ENCODE measurements around the gene B3GALT5. TPM values are rescaled to one million over a fixed set of nuclear protein-coding genes. Genes with fewer than 3 reads are reported as not detected.

Gene B3GALT5
- total and polyA plus RNA-seq, 2 of the 4 experiments (the other 2 are of a cell fraction), result 0.05 to 0.18 TPM

DNA sequence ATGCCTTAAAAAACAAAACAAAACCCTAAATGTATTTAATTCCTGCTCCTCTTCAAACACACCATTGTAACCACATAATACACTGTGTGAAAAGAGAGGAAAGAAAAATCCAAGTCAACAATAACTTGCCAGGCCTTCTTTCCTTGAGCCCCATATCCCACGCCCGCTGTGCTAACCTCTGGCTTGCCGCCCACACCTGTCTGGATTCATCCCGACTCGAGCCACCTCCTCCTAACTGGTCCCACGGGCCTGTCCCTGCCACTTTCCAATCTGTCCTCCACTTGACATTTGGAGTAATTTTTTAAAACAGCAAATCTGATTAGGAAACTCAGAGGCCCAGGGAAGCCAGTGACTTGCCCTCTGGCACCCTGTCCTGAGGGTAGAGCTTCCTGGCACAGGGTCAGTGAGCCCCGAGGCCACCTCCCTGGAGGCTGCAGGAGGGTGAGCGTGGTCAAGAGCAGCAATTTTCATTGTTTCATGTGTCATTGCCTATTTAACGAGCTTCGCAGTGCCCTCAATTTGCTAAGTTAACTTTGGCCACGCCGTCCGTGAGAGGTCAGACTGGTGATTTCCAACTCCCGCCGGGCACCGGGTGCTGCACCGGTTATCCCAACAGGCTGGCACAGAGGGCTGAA is 54.1 kb downstream of the B3GALT5 start:
- Histone ChIP-seq H3K79me1 (ENCODE audit: low read depth in 1 of 2, low read length in 2 of 2) (no peaks in the 10 kb centered on the region), H3K9ac (ENCODE audit: low read depth, low read length) (no peak overlapping the region), H4K91ac (ENCODE audit: insufficient read depth, low read depth, low read length) (no peak overlapping the region), H3K27ac (ENCODE audit: insufficient read depth, low read length) (no peak overlapping the region), H3K4ac (ENCODE audit: low read depth, low read length) (no peak overlapping the region), H3K18ac (ENCODE audit: low read depth, low read length) (no peak overlapping the region), H3K23ac (ENCODE audit: low read depth, low read length) (no peak overlapping the region), H3K9me1 (ENCODE audit: insufficient read depth, low read length) (no peaks in the 10 kb centered on the region), H3K9me3 (ENCODE audit: control insufficient read depth, insufficient read depth, low read length) (peaks cover 1% of the 10 kb centered on the region; the same call in 1 of the 2 replicates), H4K20me1 (ENCODE audit: insufficient read depth, low read length) (no peaks in the 10 kb centered on the region), H2AK9ac (replicated peaks; ENCODE audit: low read depth, low read length, poor library complexity) (no peak overlapping the region), H2BK20ac (ENCODE audit: low read depth, low read length) (no peak overlapping the region), H3K4me1 (ENCODE audit: control insufficient read depth, insufficient read depth, low read length) (no peaks in the 10 kb centered on the region), H2AFZ (replicated peaks; ENCODE audit: low read length, poor library complexity) (no peak overlapping the region), H3K36me3 (ENCODE audit: control insufficient read depth, insufficient read depth, low read length) (no peaks in the 10 kb centered on the region), H3K4me2 (ENCODE audit: low read depth, low read length) (no peak overlapping the region), H2BK15ac (ENCODE audit: low read depth, low read length) (no peak overlapping the region), H3K14ac (replicated peaks; ENCODE audit: low read depth, low read length) (no peak overlapping the region), H3K27me3 (ENCODE audit: control insufficient read depth, insufficient read depth, low read length) (no peaks in the 10 kb centered on the region; the same call in 1 of the 2 replicates), H2BK120ac (ENCODE audit: low read depth, low read length) (no peak overlapping the region), H2BK5ac (ENCODE audit: low read depth, low read length, poor library complexity, severe bottlenecking) (no peak overlapping the region), H4K8ac (ENCODE audit: low read depth in 2 of 2, low read length in 2 of 2) (no peak overlapping the region), H4K5ac (ENCODE audit: low read depth, low read length) (no peak overlapping the region), H2AK5ac (ENCODE audit: low read depth, low read length) (no peak overlapping the region), H3K56ac (ENCODE audit: extremely low read depth, insufficient read depth, low read length) (no peak overlapping the region), H3K4me3 (ENCODE audit: insufficient read depth, low read depth, low read length) (no peak overlapping the region)
- BruUV-seq (replicated peaks), result no TSS peak
- DNase-seq (no peak), ATAC-seq (ENCODE audit: low read depth) (no peak)
- dilution Hi-C loops (cut with HindIII; ENCODE audit: low sequenced_read_pairs, unreplicated experiment), result no loop called here
- TF ChIP-seq POLR2A (IDR thresholded peaks at IDR 0.05; ENCODE audit: low read depth, low read length), result no peak
- TF ChIP-seq FOS (IDR thresholded peaks at IDR 0.05; ENCODE audit: low read depth, low read length), result no peak
- TF ChIP-seq RFX5 (IDR thresholded peaks at IDR 0.05; ENCODE audit: low read depth, low read length), result no peak
- no peak for TF ChIP-seq MAFK (IDR thresholded peaks at IDR 0.05; ENCODE audit: low read depth, low read length)
- TF ChIP-seq CEBPB (IDR thresholded peaks at IDR 0.05; ENCODE audit: low read depth, low read length), result no peak
- TF ChIP-seq, protein P1, sequence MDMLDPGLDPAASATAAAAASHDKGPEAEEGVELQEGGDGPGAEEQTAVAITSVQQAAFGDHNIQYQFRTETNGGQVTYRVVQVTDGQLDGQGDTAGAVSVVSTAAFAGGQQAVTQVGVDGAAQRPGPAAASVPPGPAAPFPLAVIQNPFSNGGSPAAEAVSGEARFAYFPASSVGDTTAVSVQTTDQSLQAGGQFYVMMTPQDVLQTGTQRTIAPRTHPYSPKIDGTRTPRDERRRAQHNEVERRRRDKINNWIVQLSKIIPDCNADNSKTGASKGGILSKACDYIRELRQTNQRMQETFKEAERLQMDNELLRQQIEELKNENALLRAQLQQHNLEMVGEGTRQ (IDR thresholded peaks at IDR 0.05; ENCODE audit: low read depth, low read length), result no peak
- TF ChIP-seq CHD1 (IDR thresholded peaks at IDR 0.05; ENCODE audit: low read depth, low read length), result no peak
- no peak for TF ChIP-seq RAD21 (IDR thresholded peaks at IDR 0.05; ENCODE audit: low read length)
- TF ChIP-seq MAZ (IDR thresholded peaks at IDR 0.05; ENCODE audit: borderline replicate concordance, low read depth, low read length), result no peak
- TF ChIP-seq, protein P2, sequence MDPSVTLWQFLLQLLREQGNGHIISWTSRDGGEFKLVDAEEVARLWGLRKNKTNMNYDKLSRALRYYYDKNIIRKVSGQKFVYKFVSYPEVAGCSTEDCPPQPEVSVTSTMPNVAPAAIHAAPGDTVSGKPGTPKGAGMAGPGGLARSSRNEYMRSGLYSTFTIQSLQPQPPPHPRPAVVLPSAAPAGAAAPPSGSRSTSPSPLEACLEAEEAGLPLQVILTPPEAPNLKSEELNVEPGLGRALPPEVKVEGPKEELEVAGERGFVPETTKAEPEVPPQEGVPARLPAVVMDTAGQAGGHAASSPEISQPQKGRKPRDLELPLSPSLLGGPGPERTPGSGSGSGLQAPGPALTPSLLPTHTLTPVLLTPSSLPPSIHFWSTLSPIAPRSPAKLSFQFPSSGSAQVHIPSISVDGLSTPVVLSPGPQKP (IDR thresholded peaks at IDR 0.05; ENCODE audit: borderline replicate concordance, low read depth, low read length), result no peak
- TF ChIP-seq MXI1 (IDR thresholded peaks at IDR 0.05; ENCODE audit: borderline replicate concordance, low read depth, low read length), result no peak
- no peak for TF ChIP-seq NFE2L2 (IDR thresholded peaks at IDR 0.05; ENCODE audit: low read depth, low read length)
- no peak for TF ChIP-seq SMC3 (IDR thresholded peaks at IDR 0.05; ENCODE audit: low read depth, low read length)
- no peak for TF ChIP-seq BHLHE40 (IDR thresholded peaks at IDR 0.05; ENCODE audit: low read depth, low read length)
- no peak for TF ChIP-seq RCOR1 (IDR thresholded peaks at IDR 0.05; ENCODE audit: insufficient replicate concordance, low read length)
- TF ChIP-seq, protein P3, sequence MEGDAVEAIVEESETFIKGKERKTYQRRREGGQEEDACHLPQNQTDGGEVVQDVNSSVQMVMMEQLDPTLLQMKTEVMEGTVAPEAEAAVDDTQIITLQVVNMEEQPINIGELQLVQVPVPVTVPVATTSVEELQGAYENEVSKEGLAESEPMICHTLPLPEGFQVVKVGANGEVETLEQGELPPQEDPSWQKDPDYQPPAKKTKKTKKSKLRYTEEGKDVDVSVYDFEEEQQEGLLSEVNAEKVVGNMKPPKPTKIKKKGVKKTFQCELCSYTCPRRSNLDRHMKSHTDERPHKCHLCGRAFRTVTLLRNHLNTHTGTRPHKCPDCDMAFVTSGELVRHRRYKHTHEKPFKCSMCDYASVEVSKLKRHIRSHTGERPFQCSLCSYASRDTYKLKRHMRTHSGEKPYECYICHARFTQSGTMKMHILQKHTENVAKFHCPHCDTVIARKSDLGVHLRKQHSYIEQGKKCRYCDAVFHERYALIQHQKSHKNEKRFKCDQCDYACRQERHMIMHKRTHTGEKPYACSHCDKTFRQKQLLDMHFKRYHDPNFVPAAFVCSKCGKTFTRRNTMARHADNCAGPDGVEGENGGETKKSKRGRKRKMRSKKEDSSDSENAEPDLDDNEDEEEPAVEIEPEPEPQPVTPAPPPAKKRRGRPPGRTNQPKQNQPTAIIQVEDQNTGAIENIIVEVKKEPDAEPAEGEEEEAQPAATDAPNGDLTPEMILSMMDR (conservative IDR thresholded peaks at IDR 0.05; ENCODE audit: low read depth, low read length), result no peak
- CTCF ChIA-PET, result no interaction called here
- in situ Hi-C loops (cut with MboI; ENCODE audit: low sequenced_read_pairs), result no loop called here
- intact Hi-C loops (cut with micrococcal nuclease), result no loop called here
- POLR2A ChIA-PET (ENCODE audit: unreplicated experiment), result no interaction called here
- WGBS, 2 experiments (ENCODE audit: extremely low coverage in 2 of 2, insufficient read length in 1 of 2), result 76% methylated on average over 7 of the region's 17 CpGs; no CpG with 5 or more reads in 1 of the 2 experiments
